ENCODE results near the gene MPHOSPH6. TPM values are rescaled to one million over a fixed set of nuclear protein-coding genes. Genes with fewer than 3 reads are reported as not detected.

Gene MPHOSPH6
- total RNA-seq, 1 donor from 2014 or later = 23.7 TPM

DNA sequence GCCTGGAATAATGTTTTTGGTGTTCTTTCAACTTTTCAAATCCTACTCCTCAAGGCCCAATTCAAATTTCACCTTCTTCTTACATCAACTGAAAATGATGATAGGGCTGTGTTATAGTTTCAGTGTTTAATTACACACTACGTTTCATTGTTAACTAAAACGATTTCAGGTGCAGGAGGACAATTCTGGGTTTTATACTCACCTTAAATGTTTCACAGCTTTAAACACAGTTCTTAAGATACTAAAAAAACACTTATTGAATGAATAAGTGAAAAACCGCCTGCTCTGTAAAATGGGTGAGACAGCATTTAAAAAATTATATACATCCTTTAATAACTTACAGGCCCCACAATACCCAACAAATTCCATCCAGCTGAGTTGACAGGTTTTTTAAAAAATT, 6.2 kb upstream of the MPHOSPH6 start:
- H3K4me1 ChIP-seq (ENCODE audit: insufficient read depth, low read length) = no peaks in the 10 kb centered on the region
- H3K79me2 ChIP-seq (ENCODE audit: insufficient read depth, low read length) = no peaks in the 10 kb centered on the region
- Mint-ChIP-seq H3K9me3 (ENCODE audit: unreplicated experiment) (no peaks in the 10 kb centered on the region), H3K27ac (ENCODE audit: unreplicated experiment) (no peak overlapping the region), H3K27me3 (ENCODE audit: low read depth, unreplicated experiment) (peaks cover 21% of the 10 kb centered on the region), H3K4me3 (ENCODE audit: unreplicated experiment) (no peak overlapping the region), H3K36me3 (ENCODE audit: low read depth, unreplicated experiment) (no peaks in the 10 kb centered on the region), H3K4me1 (ENCODE audit: low read depth, unreplicated experiment) (no peaks in the 10 kb centered on the region)
- TF ChIP-seq EZH2 (IDR thresholded peaks at IDR 0.05; ENCODE audit: insufficient read depth, low read length) (no peak), CTCF (IDR thresholded peaks at IDR 0.05; ENCODE audit: insufficient read depth, low read depth, low read length) (no peak)
- no peak overlapping the region for H3K9ac ChIP-seq (ENCODE audit: low read length)
- H3K9me3 ChIP-seq (ENCODE audit: insufficient read depth, low read depth, low read length) = no peaks in the 10 kb centered on the region
- DNase-seq (ENCODE audit: low read depth) = no peak
- H4K20me1 ChIP-seq (ENCODE audit: insufficient read depth, low read length) = no peaks in the 10 kb centered on the region
- no peaks in the 10 kb centered on the region for H3K36me3 ChIP-seq (ENCODE audit: insufficient read depth, low read length)
- no peak overlapping the region for H3K4me3 ChIP-seq (ENCODE audit: insufficient read depth, low read depth, low read length)
- no peak overlapping the region for H2AFZ ChIP-seq (ENCODE audit: low read depth, low read length)
- no peak overlapping the region for H3K4me2 ChIP-seq (ENCODE audit: low read length)
- H3K27ac ChIP-seq (ENCODE audit: low read depth, low read length) = no peak overlapping the region
- FAIRE-seq = no peak
- H3K27me3 ChIP-seq (ENCODE audit: insufficient read depth, low read length) = peaks cover 39% of the 10 kb centered on the region

GRCh38 chr16:82175627-82176026, 5.6 kb upstream of the MPHOSPH6 start:
- TF ChIP-seq EZH2 (IDR thresholded peaks at IDR 0.05; ENCODE audit: insufficient read depth, low read length) = no peak
- no peak for TF ChIP-seq CTCF (IDR thresholded peaks at IDR 0.05; ENCODE audit: insufficient read depth, low read depth, low read length)
- Mint-ChIP-seq H3K36me3 (ENCODE audit: low read depth, unreplicated experiment) (no peaks in the 10 kb centered on the region), H3K9me3 (ENCODE audit: unreplicated experiment) (no peaks in the 10 kb centered on the region), H3K27ac (ENCODE audit: unreplicated experiment) (no peak overlapping the region), H3K4me1 (ENCODE audit: low read depth, unreplicated experiment) (no peaks in the 10 kb centered on the region), H3K27me3 (ENCODE audit: low read depth, unreplicated experiment) (peaks cover 21% of the 10 kb centered on the region), H3K4me3 (ENCODE audit: unreplicated experiment) (no peak overlapping the region)
- no peak overlapping the region for H2AFZ ChIP-seq (ENCODE audit: low read depth, low read length)
- H3K79me2 ChIP-seq (ENCODE audit: insufficient read depth, low read length) = no peaks in the 10 kb centered on the region
- DNase-seq (ENCODE audit: low read depth) (no peak), FAIRE-seq (no peak)
- H3K27me3 ChIP-seq (ENCODE audit: insufficient read depth, low read length) = peaks cover 40% of the 10 kb centered on the region
- no peaks in the 10 kb centered on the region for H4K20me1 ChIP-seq (ENCODE audit: insufficient read depth, low read length)
- no peak overlapping the region for H3K27ac ChIP-seq (ENCODE audit: low read depth, low read length)
- no peaks in the 10 kb centered on the region for H3K36me3 ChIP-seq (ENCODE audit: insufficient read depth, low read length)
- H3K9me3 ChIP-seq (ENCODE audit: insufficient read depth, low read depth, low read length) = no peaks in the 10 kb centered on the region
- no peak overlapping the region for H3K9ac ChIP-seq (ENCODE audit: low read length)
- no peak overlapping the region for H3K4me3 ChIP-seq (ENCODE audit: insufficient read depth, low read depth, low read length)
- peaks cover under 1% of the 10 kb centered on the region for H3K4me1 ChIP-seq (ENCODE audit: insufficient read depth, low read length)
- no peak overlapping the region for H3K4me2 ChIP-seq (ENCODE audit: low read length)

- Mint-ChIP-seq H3K27ac (ENCODE audit: unreplicated experiment) (no peak overlapping the region), H3K36me3 (ENCODE audit: low read depth, unreplicated experiment) (peaks cover 14% of the 10 kb centered on the region), H3K9me3 (ENCODE audit: unreplicated experiment) (no peaks in the 10 kb centered on the region), H3K27me3 (ENCODE audit: low read depth, unreplicated experiment) (peaks cover 11% of the 10 kb centered on the region), H3K4me1 (ENCODE audit: low read depth, unreplicated experiment) (peaks cover 4% of the 10 kb centered on the region), H3K4me3 (ENCODE audit: unreplicated experiment) (no peak overlapping the region)
- no peak overlapping the region for H3K4me3 ChIP-seq (ENCODE audit: insufficient read depth, low read depth, low read length)
- H3K9me3 ChIP-seq (ENCODE audit: insufficient read depth, low read depth, low read length) = no peaks in the 10 kb centered on the region
- TF ChIP-seq CTCF (IDR thresholded peaks at IDR 0.05; ENCODE audit: insufficient read depth, low read depth, low read length) (no peak), EZH2 (IDR thresholded peaks at IDR 0.05; ENCODE audit: insufficient read depth, low read length) (no peak)
- H3K36me3 ChIP-seq (ENCODE audit: insufficient read depth, low read length) = peaks cover 23% of the 10 kb centered on the region
- H3K79me2 ChIP-seq (ENCODE audit: insufficient read depth, low read length) = peaks cover 53% of the 10 kb centered on the region
- DNase-seq (ENCODE audit: low read depth) (no peak), FAIRE-seq (no peak)
- H3K27me3 ChIP-seq (ENCODE audit: insufficient read depth, low read length) = peaks cover 6% of the 10 kb centered on the region
- H2AFZ ChIP-seq (ENCODE audit: low read depth, low read length) = no peak overlapping the region
- no peak overlapping the region for H3K27ac ChIP-seq (ENCODE audit: low read depth, low read length)
- H3K4me2 ChIP-seq (ENCODE audit: low read length) = no peak overlapping the region
- H4K20me1 ChIP-seq (ENCODE audit: insufficient read depth, low read length) = peaks cover 17% of the 10 kb centered on the region
- H3K4me1 ChIP-seq (ENCODE audit: insufficient read depth, low read length) = peaks cover 13% of the 10 kb centered on the region
- no peak overlapping the region for H3K9ac ChIP-seq (ENCODE audit: low read length)
Measured at GRCh38 chr16:82167670-82168069, 2.4 kb downstream of the MPHOSPH6 start.

Measured in astrocyte (in vitro differentiated cells and primary cell).